OCI-LY3 (cell line): ENCODE data around the gene SPSB1.

ENCODE experiments used
- H2AFZ ChIP-seq: fragments of 200-600, 300-600 bp; shearing (Covaris generic); 2 replicates; pipeline ENCODE4 v1.6.0; 2014; ENCODE audit warnings: antibody characterized with exemption, low read depth, low read length
- H3K27ac ChIP-seq: fragments of 200-600, 300-600 bp; sonication (generic); 2 replicates; pipeline ENCODE4 v1.5.1; 2014; ENCODE audit warnings: mild to moderate bottlenecking, low read length, moderate library complexity, mixed read lengths
- H3K27me3 ChIP-seq: fragments of 200-600, 300-600 bp; sonication (generic); 2 replicates; pipeline ENCODE4 v1.6.1; 2014; ENCODE audit warnings: low read depth, low read length, mixed read lengths
- H3K36me3 ChIP-seq: fragments of 200-600, 300-600 bp; sonication (generic); replicated peaks from 2 replicates; pipeline ENCODE3; 2014; ENCODE audit warnings: low read depth, low read length, mixed read lengths
- H3K4me1 ChIP-seq: fragments of 300-600, 200-600 bp; sonication (generic); 2 replicates; pipeline ENCODE4 v1.6.1; 2014; ENCODE audit warnings: low read length, mixed read lengths
- H3K4me2 ChIP-seq: fragments of 200-600, 300-600 bp; sonication (generic); 2 replicates; pipeline ENCODE4 v1.6.1; 2014; ENCODE audit warnings: low read length, mixed read lengths
- H3K4me3 ChIP-seq: fragments of 300-600, 200-600 bp; sonication (generic); 2 replicates; pipeline ENCODE4 v1.5.1; 2014; ENCODE audit warnings: antibody characterized with exemption, mild to moderate bottlenecking, low read length, moderate library complexity
- H3K79me2 ChIP-seq: fragments of 300-600, 200-600 bp; shearing (Covaris generic); 2 replicates; pipeline ENCODE4 v1.6.1; 2014; ENCODE audit warnings: mild to moderate bottlenecking, low read length, mixed read lengths
- H3K9ac ChIP-seq: fragments of 300-600, 200-600 bp; shearing (Covaris generic); 2 replicates; pipeline ENCODE4 v1.6.0; 2014; ENCODE audit warnings: mild to moderate bottlenecking, low read length, moderate library complexity
- H3K9me3 ChIP-seq: fragments of 200-600, 300-600 bp; shearing (Covaris generic); 2 replicates; pipeline ENCODE4 v1.6.1; 2014; ENCODE audit warnings: low read length, mixed read lengths; ENCODE audit not compliant: insufficient read depth
- H4K20me1 ChIP-seq: fragments of 200-600, 300-600 bp; sonication (generic); 2 replicates; pipeline ENCODE4 v1.6.1; 2016; ENCODE audit warnings: low read length, mixed read lengths; ENCODE audit not compliant: insufficient read depth
- EZH2phosphoT487 ChIP-seq: fragments of 200-600 bp; shearing (Covaris generic); IDR thresholded peaks from 2 replicates; pipeline ENCODE4 v1.6.1; 2018; ENCODE audit warnings: antibody characterized with exemption, mixed run types, low read depth
- TF ChIP-seq, protein P1 (sequence below): fragments of 200-600, 300-600 bp; sonication (generic); IDR thresholded peaks from 2 replicates; pipeline ENCODE4 v1.5.1; 2014; ENCODE audit warnings: antibody characterized with exemption, low read length, low read depth

The SPSB1 gene

DNA sequence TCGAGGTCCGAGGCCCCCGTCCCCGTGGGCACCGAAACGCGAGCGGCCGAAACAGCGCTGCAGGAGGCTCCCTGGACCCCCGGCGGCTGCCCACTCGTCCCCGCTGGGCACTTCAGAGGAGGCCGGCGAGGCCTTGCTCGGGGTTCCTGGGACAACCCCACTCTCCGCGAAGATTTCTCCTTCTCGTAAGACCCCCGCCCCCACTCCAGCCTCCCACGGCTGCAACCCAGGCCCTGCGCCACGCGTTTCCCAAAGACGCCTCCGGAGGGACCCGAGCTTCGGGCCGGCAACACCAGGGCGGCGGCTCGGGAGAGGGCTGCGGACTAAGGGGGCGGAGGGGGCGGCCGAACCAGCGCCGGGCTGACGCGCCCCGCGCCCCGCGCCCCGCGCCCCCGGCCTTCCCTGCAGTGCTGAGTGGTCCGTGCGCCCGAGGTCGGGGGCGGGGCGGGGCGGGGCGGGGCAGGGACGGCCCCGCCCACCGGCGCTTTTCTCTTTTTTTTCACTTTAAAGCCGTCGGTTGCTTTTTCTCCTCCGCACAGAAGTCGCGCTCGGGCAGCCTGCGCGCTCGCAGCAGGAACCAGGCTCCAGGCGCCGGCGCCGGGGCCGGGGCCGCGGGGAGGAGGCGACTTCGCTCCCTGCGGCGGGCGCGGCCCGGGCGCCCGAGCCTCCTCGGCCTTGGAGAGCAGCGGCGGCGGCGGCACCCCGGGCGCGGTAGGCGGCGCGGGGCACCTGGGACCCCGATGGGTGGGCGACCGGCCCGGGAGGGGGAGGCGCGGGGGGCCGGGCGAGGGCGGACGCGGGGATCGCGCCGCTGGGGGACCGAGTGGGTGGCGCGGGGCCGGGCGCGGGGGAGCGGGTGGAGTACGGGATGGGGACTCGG, at the start of gene SPSB1:
SPSB1 (plus strand) TSS at position 534 of the 880 bp plus-strand sequence. CDS start 62,998 bp downstream, outside the sequence.
- no peaks in the 10 kb centered on the region for H3K4me1 ChIP-seq
- no peak for TF ChIP-seq EZH2phosphoT487
- TF ChIP-seq, protein P1, sequence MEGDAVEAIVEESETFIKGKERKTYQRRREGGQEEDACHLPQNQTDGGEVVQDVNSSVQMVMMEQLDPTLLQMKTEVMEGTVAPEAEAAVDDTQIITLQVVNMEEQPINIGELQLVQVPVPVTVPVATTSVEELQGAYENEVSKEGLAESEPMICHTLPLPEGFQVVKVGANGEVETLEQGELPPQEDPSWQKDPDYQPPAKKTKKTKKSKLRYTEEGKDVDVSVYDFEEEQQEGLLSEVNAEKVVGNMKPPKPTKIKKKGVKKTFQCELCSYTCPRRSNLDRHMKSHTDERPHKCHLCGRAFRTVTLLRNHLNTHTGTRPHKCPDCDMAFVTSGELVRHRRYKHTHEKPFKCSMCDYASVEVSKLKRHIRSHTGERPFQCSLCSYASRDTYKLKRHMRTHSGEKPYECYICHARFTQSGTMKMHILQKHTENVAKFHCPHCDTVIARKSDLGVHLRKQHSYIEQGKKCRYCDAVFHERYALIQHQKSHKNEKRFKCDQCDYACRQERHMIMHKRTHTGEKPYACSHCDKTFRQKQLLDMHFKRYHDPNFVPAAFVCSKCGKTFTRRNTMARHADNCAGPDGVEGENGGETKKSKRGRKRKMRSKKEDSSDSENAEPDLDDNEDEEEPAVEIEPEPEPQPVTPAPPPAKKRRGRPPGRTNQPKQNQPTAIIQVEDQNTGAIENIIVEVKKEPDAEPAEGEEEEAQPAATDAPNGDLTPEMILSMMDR: no peak
- H3K4me3 ChIP-seq: peak within 1 kb of the TSS; percentile 77
- H3K9ac ChIP-seq: peak within 1 kb of the TSS; percentile 43; the same call in 1 of the 2 replicates
- no peaks in the 10 kb centered on the region for H4K20me1 ChIP-seq
- no peaks in the 10 kb centered on the region for H3K36me3 ChIP-seq
- peak within 1 kb of the TSS; percentile 76 for H3K4me2 ChIP-seq
- H2AFZ ChIP-seq: 0 out of 2 replicates have a peak within 1 kb of the TSS, but pooled peaks have one; percentile 5
- no peaks in the 10 kb centered on the region for H3K79me2 ChIP-seq
- no peak within 1 kb of the TSS for H3K27ac ChIP-seq
- no peaks in the 10 kb centered on the region for H3K9me3 ChIP-seq
- H3K27me3 ChIP-seq: peaks cover 16% of the 10 kb centered on the region

DNA sequence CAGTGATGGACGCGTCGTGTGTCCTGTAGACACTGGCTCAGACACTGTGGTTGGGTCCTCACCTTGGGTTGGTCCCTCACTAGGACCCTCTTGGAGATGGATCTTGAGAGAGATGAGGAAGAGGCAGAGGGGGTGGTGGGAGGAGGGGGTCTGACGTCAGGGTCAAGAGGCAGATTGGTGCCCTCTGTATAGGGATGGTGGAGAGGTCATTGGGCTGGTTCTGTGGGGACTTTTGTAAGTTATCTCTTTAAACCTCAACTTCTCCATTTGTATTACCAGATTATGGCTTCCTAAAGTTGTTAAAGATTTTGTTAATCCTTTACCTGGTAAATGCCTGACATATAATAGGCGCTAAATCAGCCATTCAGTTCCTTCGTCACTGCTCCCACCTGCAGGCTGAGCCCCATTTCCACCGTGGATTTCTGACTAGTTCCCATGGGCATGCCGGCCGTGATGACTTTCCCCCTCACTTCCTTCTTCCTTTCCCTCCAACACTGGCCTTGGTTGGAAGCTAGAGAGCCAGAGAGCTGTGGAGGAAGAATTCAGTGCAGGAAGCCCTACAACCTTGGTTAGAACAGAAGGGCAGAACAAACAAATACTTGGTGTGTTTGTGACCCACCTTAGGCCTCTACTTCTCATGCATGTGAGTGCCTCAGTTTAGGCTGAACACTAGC, 49.5 kb upstream of the SPSB1 start:
- no peaks in the 10 kb centered on the region for H3K4me1 ChIP-seq
- no peak overlapping the region for H3K4me3 ChIP-seq
- no peak overlapping the region for H3K4me2 ChIP-seq
- no peak overlapping the region for H3K9ac ChIP-seq
- no peaks in the 10 kb centered on the region for H3K9me3 ChIP-seq
- TF ChIP-seq EZH2phosphoT487: no peak
- TF ChIP-seq, protein P1: no peak
- no peak overlapping the region for H3K27ac ChIP-seq
- no peaks in the 10 kb centered on the region for H4K20me1 ChIP-seq
- H2AFZ ChIP-seq: no peak overlapping the region
- H3K36me3 ChIP-seq: no peaks in the 10 kb centered on the region
- H3K79me2 ChIP-seq: no peaks in the 10 kb centered on the region
- no peaks in the 10 kb centered on the region for H3K27me3 ChIP-seq

DNA sequence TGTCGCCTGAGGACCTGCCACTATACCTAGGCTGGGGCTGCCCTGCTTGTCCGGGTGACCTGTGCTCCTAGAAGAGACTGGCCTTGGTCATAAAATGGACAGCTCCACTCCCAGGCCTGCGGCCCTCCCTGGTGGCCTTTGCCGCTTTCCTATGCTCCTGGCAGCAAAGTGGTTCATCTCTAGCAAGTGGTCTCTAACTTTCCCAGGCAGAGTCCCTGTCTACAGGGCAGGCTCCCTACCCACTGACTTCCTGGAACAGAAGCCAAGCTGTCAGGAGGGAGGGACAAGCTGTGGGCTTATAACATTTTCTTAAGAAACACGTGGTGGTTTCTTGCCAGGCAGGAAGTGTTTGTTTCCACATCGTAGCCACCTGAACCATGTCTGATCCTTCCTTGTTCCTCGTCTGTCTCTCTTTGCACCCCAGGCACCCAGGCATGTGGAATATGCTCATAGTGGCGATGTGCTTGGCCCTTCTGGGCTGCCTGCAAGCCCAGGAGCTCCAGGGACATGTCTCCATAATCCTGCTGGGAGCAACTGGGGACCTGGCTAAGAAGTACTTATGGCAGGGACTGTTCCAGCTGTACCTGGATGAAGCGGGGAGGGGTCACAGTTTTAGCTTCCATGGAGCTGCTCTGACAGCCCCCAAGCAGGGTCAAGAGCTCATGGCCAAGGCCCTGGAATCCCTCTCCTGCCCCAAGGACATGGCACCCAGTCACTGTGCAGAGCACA, 48.0 kb upstream of the SPSB1 start:
- Histone ChIP-seq H3K4me3 (no peak overlapping the region), H3K79me2 (no peaks in the 10 kb centered on the region), H4K20me1 (no peaks in the 10 kb centered on the region), H3K4me1 (no peaks in the 10 kb centered on the region), H3K4me2 (no peak overlapping the region), H2AFZ (no peak overlapping the region), H3K9ac (no peak overlapping the region), H3K36me3 (no peaks in the 10 kb centered on the region), H3K9me3 (no peaks in the 10 kb centered on the region), H3K27ac (no peak overlapping the region), H3K27me3 (no peaks in the 10 kb centered on the region)
- TF ChIP-seq, protein P1: no peak
- no peak for TF ChIP-seq EZH2phosphoT487

DNA sequence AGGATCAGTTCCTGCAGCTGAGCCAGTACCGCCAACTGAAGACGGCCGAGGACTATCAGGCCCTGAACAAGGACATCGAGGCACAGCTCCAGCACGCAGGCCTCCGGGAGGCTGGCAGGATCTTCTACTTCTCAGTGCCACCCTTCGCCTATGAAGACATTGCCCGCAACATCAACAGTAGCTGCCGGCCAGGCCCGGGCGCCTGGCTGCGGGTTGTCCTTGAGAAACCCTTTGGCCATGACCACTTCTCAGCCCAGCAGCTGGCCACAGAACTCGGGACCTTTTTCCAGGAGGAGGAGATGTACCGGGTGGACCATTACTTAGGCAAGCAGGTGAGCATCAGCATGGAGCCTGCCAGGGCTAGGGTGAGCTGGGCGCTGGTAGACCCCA, 47.5 kb upstream of the SPSB1 start:
- Histone ChIP-seq H3K4me2 (no peak overlapping the region), H3K27ac (no peak overlapping the region), H3K36me3 (no peaks in the 10 kb centered on the region), H3K4me1 (no peaks in the 10 kb centered on the region), H4K20me1 (no peaks in the 10 kb centered on the region), H3K9ac (no peak overlapping the region), H3K9me3 (no peaks in the 10 kb centered on the region), H3K4me3 (no peak overlapping the region), H3K79me2 (no peaks in the 10 kb centered on the region), H2AFZ (no peak overlapping the region), H3K27me3 (no peaks in the 10 kb centered on the region)
- TF ChIP-seq EZH2phosphoT487: no peak
- TF ChIP-seq, protein P1: no peak
